Measurements from ENCODE around the gene METAP1. TPM values are rescaled to one million over a fixed set of nuclear protein-coding genes. Genes with fewer than 3 reads are reported as not detected.

Gene METAP1
- total and polyA plus RNA-seq, 4 donors, result 9.5 to 16.9 (median 13.4) TPM

GRCh38 chr4:99090481-99091215 lies 95.1 kb downstream of the METAP1 start:
- Histone ChIP-seq H3K9ac (ENCODE audit: low read depth in 1 of 2, low read length in 2 of 2) (no peak overlapping the region), H3K27ac (ENCODE audit: low read depth in 1 of 2, low read length in 2 of 2) (no peak overlapping the region), H3K36me3 (ENCODE audit: control insufficient read depth in 4 of 4, insufficient read depth in 3 of 4, low read depth in 1 of 4, low read length in 3 of 4) (no peaks in the 10 kb centered on the region), H3K4me3 (ENCODE audit: low read depth in 1 of 3, low read length in 3 of 3) (no peak overlapping the region), H3K4me1 (ENCODE audit: control insufficient read depth in 4 of 4, insufficient read depth in 4 of 4, low read length in 3 of 4) (peaks cover 3 to 12% (median 9%) of the 10 kb centered on the region in 4 donors), H3K9me3 (ENCODE audit: control insufficient read depth in 4 of 4, low read length in 3 of 4) (no peaks in the 10 kb centered on the region), H3K27me3 (ENCODE audit: control insufficient read depth in 4 of 4, insufficient read depth in 4 of 4, low read length in 3 of 4) (no peaks in the 10 kb centered on the region)
- TF ChIP-seq RXRA (IDR thresholded peaks at IDR 0.05), result no peak
- TF ChIP-seq CTCF (IDR thresholded peaks at IDR 0.05; ENCODE audit: low read depth, low read length, missing input control), result no peak
- TF ChIP-seq FOXA2 (IDR thresholded peaks at IDR 0.05), result no peak
- TF ChIP-seq MAX (IDR thresholded peaks at IDR 0.05), result no peak
- no peak for TF ChIP-seq GABPA (IDR thresholded peaks at IDR 0.05 in 1 of 2, conservative IDR thresholded peaks at IDR 0.05 in 1 of 2)
- no peak for TF ChIP-seq REST (IDR thresholded peaks at IDR 0.05)
- no peak for TF ChIP-seq HNF4A (conservative IDR thresholded peaks at IDR 0.05)
- no peak for TF ChIP-seq FOXA1 (IDR thresholded peaks at IDR 0.05)
- no peak for TF ChIP-seq YY1 (IDR thresholded peaks at IDR 0.05)
- TF ChIP-seq RAD21 (IDR thresholded peaks at IDR 0.05), result no peak
- TF ChIP-seq SP1 (IDR thresholded peaks at IDR 0.05), result no peak
- DNase-seq (ENCODE audit: low spot score), result no peak
- 88% methylated on average over 2 of the region's 2 CpGs for WGBS

GRCh38 chr4:99091216-99091575 lies 95.7 kb downstream of the METAP1 start:
- Histone ChIP-seq H3K36me3 (ENCODE audit: control insufficient read depth in 4 of 4, insufficient read depth in 3 of 4, low read depth in 1 of 4, low read length in 3 of 4) (no peaks in the 10 kb centered on the region), H3K9me3 (ENCODE audit: control insufficient read depth in 4 of 4, low read length in 3 of 4) (no peaks in the 10 kb centered on the region), H3K27ac (ENCODE audit: low read depth in 1 of 2, low read length in 2 of 2) (no peak overlapping the region), H3K4me3 (ENCODE audit: low read depth in 1 of 3, low read length in 3 of 3) (no peak overlapping the region), H3K4me1 (ENCODE audit: control insufficient read depth in 4 of 4, insufficient read depth in 4 of 4, low read length in 3 of 4) (peaks cover 3 to 12% (median 8%) of the 10 kb centered on the region in 4 donors), H3K9ac (ENCODE audit: low read depth in 1 of 2, low read length in 2 of 2) (no peak overlapping the region), H3K27me3 (ENCODE audit: control insufficient read depth in 4 of 4, insufficient read depth in 4 of 4, low read length in 3 of 4) (no peaks in the 10 kb centered on the region)
- 74% methylated on average over 2 of the region's 2 CpGs for WGBS
- TF ChIP-seq YY1 (IDR thresholded peaks at IDR 0.05) (no peak), FOXA2 (IDR thresholded peaks at IDR 0.05) (no peak), ATF3 (IDR thresholded peaks at IDR 0.05) (no peak), HNF4A (conservative IDR thresholded peaks at IDR 0.05) (no peak), EGR1 (IDR thresholded peaks at IDR 0.05; ENCODE audit: low read depth in 2 of 2) (no peak), FOXA1 (IDR thresholded peaks at IDR 0.05) (no peak), NR2F2 (IDR thresholded peaks at IDR 0.05) (no peak), MAX (IDR thresholded peaks at IDR 0.05) (no peak), SP1 (IDR thresholded peaks at IDR 0.05) (no peak), CTCF (IDR thresholded peaks at IDR 0.05; ENCODE audit: low read depth, low read length, missing input control) (no peak), REST (IDR thresholded peaks at IDR 0.05) (no peak), HNF4G (IDR thresholded peaks at IDR 0.05) (no peak)
- DNase-seq (ENCODE audit: low spot score), result no peak

All from liver (tissue), 9 donors.